NCI-H2029 treated with DMSO at 0.1 percent for 48 hours (cell line): Measurements from ENCODE around the gene WSCD2.

Experiments used
- DNase-seq: peaks from one replicate; lab custom pipeline; 2025; lab: John Stamatoyannopoulos, UW

WSCD2 gene

DNA sequence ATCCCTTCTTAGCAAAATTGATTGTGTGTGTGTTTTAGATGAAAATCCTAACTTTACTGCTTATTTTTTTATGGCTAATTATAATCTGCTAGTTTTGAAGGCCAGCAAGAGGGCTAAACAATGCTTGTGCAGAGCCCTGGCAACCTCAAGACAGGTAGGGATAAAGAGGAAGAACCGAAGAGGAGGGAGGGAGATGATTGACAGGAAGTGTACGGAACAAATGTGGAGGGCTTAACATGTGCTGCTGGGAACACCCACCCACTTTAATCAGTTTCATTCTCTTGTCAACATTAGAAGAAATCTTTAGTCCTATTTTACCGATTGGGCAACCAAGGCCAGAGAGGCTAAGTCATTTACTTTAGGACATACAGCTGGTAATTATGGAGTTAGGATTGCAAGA is 1.4 kb upstream of the WSCD2 start:
- DNase-seq, result no peak

DNA sequence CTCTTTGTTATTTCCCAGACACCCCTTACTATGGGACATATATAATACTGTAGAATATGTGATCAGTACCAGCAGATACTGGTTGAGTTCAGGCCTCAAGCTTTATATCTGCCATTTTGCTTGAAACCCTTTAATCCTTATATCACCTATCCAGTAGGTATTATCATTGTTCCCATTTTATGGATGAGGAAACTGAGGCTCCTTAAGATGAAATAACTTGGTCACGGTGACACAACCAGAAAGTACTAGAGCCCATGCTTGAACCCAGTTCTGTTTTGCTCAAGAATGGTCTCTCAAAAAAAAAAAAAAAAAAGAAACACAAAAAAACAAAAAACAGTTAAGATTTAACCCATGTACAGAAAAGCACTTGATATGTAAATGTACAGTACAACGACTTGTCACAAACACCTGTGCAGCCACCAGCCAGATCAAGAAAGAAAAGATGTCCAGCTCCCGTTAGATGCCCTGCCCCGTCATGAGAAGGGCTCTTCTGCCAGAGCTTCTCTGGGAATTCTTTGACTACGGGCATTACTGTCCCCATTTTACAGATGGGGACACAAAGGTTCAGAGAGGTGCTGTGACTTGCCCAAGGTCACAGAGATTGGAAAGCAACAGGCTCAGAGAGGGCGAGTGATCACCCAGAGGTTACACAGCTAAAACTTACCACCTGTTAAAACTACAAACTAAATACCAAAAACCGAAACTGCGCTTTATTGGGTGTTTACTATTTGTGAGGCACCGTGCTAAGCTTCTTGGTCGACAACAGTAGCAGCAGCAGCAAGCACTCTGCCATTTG is 669 bp upstream of the WSCD2 start:
- DNase-seq, result no peak

DNA sequence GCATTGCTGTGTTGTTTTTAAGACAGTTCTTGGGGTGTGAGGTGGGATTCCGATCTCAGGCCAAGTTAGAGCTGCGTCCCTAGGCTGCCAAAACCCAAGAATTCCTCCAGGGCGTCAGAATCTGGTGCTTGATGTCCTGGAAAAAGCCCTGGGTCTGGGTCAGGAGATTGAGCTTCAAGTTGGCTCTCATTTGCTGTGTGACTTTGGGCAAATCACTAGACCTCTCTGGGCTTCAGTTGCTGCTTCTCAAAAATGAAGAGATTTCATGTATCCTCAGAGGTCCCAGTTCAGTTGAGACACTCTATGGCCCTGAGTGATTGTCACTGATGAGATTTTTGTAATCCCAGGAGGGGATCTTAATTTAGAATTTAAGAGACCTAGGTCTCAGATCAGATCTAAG is 1.9 kb downstream of the WSCD2 start:
- DNase-seq, result no peak

GRCh38 chr12:108131657-108132126 is 2.6 kb downstream of the WSCD2 start:
- DNase-seq, result no peak

DNA sequence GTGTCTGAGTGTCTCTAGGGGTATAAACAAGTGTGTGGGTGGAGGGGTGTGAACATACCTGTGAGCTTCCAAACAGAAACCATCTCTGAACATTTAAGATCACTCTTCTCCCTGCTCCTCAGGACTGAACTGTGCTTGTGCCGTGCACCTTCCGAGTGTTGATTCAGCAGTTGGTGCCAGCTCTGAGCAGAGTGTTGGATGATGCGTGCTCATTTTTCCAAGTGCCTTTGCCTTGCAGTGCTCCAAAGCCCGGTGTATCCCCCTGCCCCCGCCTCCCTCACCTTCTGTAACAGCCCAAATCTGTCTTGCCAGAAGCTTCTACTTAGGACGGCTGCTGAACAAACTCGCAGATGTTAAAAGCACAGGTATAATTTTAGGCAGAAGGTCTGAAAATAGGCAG is 4.4 kb downstream of the WSCD2 start:
- no peak for DNase-seq

GRCh38 chr12:108134744-108135143 is 5.7 kb downstream of the WSCD2 start:
- no peak for DNase-seq

GRCh38 chr12:108135627-108136026 is 6.5 kb downstream of the WSCD2 start:
- no peak for DNase-seq

- no peak for DNase-seq
Measured at GRCh38 chr12:108136697-108137096, 7.6 kb downstream of the WSCD2 start.

GRCh38 chr12:108139454-108139853 is 10.4 kb downstream of the WSCD2 start:
- DNase-seq, result no peak

DNA sequence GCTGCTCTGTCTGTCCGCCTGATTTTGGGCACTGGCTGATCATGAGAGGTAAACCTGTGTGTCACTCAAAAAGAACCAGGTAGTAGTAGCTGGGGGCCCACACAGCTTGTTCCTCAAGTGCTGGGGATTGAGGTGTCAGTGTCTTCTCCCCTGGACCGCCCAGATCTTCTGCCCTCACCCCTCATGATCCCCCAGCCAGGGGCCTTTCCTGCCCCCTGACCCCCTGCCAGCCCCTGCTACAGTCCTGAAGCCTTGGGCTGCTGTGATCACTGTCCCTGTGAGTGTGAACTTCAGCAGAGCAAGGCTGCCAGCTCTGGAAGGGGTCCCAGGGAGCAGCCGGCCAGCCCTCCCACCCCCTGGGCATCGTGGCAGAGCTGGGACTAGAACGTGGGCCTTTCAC is 11.4 kb downstream of the WSCD2 start:
- DNase-seq, result no peak

DNA sequence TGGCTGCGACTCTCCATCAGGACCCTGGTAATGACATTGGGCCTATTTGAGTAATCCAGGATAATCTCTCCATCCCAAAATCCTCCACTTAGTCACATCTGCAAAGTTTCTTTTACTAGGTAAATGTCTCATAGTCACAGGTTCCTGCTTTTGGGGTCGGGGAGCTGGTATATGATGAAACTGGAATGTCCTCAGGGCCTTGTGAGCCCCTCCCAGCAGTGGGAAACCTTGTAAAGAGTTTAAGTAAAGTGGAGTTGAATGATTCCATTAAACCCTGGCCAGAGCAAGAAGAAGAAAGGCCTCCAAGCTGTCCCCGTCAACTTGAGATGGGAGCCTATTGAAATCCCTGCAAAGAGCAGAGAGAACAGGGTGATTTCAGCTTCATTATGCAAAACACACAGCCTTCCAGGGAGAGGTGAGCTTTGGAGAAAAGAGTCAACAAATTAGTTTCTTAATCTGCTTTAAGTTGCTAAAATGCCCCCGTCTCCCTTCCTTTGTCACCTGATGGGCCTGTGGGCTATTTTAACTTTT is 12.6 kb downstream of the WSCD2 start:
- DNase-seq, result no peak

GRCh38 chr12:108143144-108143543 is 14.1 kb downstream of the WSCD2 start:
- no peak for DNase-seq

- no peak for DNase-seq
Measured at GRCh38 chr12:108144080-108144479, 15.0 kb downstream of the WSCD2 start.

GRCh38 chr12:108145011-108145410 is 15.9 kb downstream of the WSCD2 start:
- no peak for DNase-seq

GRCh38 chr12:108146035-108146893 is 17.2 kb downstream of the WSCD2 start:
- no peak for DNase-seq

DNA sequence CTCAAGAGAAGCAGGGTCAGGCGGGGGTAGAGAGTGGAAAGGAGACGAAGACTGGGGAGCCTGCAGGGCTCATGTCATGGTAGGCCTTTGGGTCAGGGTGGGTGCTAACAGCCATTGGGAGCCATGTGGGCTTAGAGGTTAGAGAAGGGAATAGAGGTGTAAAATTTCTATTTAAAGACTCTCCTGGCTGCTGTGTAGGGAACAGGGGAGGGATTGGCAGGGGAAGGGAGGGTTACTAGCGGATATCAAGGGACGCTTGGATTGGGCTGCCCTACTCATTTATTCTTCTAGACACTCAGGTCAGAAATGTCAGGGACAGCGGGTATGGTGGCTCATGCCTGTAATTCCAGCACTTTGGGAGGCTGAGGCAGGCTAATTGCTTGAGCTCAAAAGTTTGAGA is 18.2 kb downstream of the WSCD2 start:
- no peak for DNase-seq

DNA sequence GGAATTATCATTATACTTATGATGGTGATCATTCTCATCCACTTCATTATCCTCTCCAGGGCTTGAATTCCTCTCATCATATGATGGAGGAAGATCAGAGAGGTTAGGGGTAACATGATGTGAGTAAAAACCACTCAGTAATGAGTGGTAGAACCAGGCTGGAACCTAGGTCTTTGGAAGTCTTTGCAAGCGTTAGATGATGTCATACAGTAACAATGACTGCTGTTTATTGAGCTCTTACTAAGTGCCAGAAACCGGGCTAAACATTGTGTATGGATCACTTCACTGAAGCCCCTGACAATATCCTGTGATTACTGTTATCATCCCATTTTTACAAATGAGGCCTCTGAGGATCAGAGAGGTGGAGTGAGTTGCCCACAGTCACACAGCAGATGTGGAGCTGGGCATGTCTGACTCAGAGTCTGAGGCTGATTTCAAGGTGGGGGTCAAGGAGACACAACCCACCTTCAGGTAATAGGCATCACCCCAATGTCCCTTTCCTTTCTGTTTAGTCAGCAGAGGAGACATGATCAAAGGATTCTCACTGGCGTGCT is 19.5 kb downstream of the WSCD2 start:
- DNase-seq, result no peak

GRCh38 chr12:108150436-108150835 is 21.3 kb downstream of the WSCD2 start:
- no peak for DNase-seq

GRCh38 chr12:108151533-108152169 is 22.6 kb downstream of the WSCD2 start:
- DNase-seq, result no peak

- DNase-seq, result no peak
Measured at GRCh38 chr12:108152170-108152538, 23.1 kb downstream of the WSCD2 start.

- no peak for DNase-seq
Measured at GRCh38 chr12:108156717-108157116, 27.6 kb downstream of the WSCD2 start.

- no peak for DNase-seq
Measured at GRCh38 chr12:108157870-108158459, 28.9 kb downstream of the WSCD2 start.
